ENCODE results near the gene ARMCX5.

The ARMCX5 gene

DNA sequence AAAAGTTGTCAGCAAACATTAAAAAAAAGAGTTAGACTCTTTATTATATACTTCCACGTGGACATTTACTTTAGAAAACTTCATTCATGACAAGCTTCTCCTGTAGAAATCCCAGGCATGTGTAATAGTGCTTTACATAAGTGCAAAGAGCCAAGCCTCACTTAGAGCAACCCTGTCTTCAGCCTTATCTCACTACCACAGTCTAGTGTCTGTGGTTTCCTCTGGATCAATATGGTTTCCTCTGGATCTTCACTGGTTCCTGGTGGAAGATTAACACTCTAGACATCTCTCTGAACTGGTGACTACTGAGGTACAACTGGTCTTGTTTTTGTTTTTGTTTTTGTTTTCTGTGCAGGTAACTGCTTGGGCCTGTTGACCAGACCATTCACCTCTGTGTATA, 18.4 kb upstream of the ARMCX5 start:
- no peaks in the 10 kb centered on the region for H3K9me3 ChIP-seq (ENCODE audit: control insufficient read depth, insufficient read depth, low read depth, low read length)
- no peaks in the 10 kb centered on the region for H3K36me3 ChIP-seq (ENCODE audit: control insufficient read depth in 2 of 2, insufficient read depth in 1 of 2, low read length in 2 of 2)
- CTCF ChIA-PET, result interaction anchor here (0.6 kb wide), 1 partner anchor 542 kb away, joined by 3 read pairs; no protein-coding TSS in a partner anchor
- no peak overlapping the region for H3K4me3 ChIP-seq (ENCODE audit: low read depth, low read length)
- POLR2A ChIA-PET, result no interaction called here
- TF ChIP-seq ZNF555 (tag by site-specific recombination; conservative IDR thresholded peaks at IDR 0.05) (no peak), ZNF324 (tag by site-specific recombination; IDR thresholded peaks at IDR 0.05) (no peak), ZNF274 (IDR thresholded peaks at IDR 0.05; ENCODE audit: low read length) (no peak), ZNF274 (tag by site-specific recombination; IDR thresholded peaks at IDR 0.05; ENCODE audit: borderline replicate concordance) (no peak), WT1 (tag by site-specific recombination; IDR thresholded peaks at IDR 0.05) (no peak)
- H3K4me1 ChIP-seq (ENCODE audit: control insufficient read depth, insufficient read depth, low read length), result no peaks in the 10 kb centered on the region
- no peak overlapping the region for H3K27ac ChIP-seq (ENCODE audit: extremely low read depth, low read depth, low read length)

DNA sequence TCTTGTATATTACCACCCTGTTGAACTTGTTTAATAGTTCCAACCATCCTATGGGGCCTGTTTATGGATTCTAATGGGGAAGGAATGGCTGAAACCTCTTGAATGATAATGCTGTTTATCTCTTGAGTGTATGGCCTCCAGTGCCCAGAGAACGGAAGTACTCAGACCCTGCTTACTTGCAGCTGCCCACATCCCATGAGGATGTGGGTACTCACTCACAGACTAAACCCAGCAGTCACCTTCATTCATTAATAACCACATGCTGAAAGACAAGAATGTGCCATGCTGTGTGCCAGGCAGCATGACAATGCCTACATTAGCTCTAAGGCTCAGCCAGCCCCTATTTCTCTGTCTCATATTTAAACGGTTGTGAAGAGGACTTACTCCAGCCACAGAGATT, 5.9 kb upstream of the ARMCX5 start:
- no peaks in the 10 kb centered on the region for H3K36me3 ChIP-seq (ENCODE audit: control insufficient read depth in 2 of 2, insufficient read depth in 1 of 2, low read length in 2 of 2)
- POLR2A ChIA-PET, result no interaction called here
- H3K4me3 ChIP-seq (ENCODE audit: low read depth, low read length), result no peak overlapping the region
- TF ChIP-seq SETDB1 (IDR thresholded peaks at IDR 0.05; ENCODE audit: insufficient read length, low read length) (no peak), ZNF555 (tag by site-specific recombination; conservative IDR thresholded peaks at IDR 0.05) (no peak), ZNF776 (tag by site-specific recombination; IDR thresholded peaks at IDR 0.05; ENCODE audit: borderline replicate concordance) (no peak), ZNF366 (tag by site-specific recombination; conservative IDR thresholded peaks at IDR 0.05) (no peak), ZNF654 (tag by site-specific recombination; IDR thresholded peaks at IDR 0.05; ENCODE audit: low read depth) (no peak), ZNF416 (tag by site-specific recombination; IDR thresholded peaks at IDR 0.05) (no peak), ZNF138 (tag by site-specific recombination; IDR thresholded peaks at IDR 0.05; ENCODE audit: borderline replicate concordance) (no peak), ZBTB48 (tag by site-specific recombination; IDR thresholded peaks at IDR 0.05) (no peak)
- H3K27ac ChIP-seq (ENCODE audit: extremely low read depth, low read depth, low read length), result no peak overlapping the region
- H3K9me3 ChIP-seq (ENCODE audit: control insufficient read depth, insufficient read depth, low read depth, low read length), result no peaks in the 10 kb centered on the region
- CTCF ChIA-PET, result interaction anchor here (1.1 kb wide), 1 partner anchor 20 kb away, joined by 4 read pairs; no protein-coding TSS in a partner anchor
- no peaks in the 10 kb centered on the region for H3K4me1 ChIP-seq (ENCODE audit: control insufficient read depth, insufficient read depth, low read length)

DNA sequence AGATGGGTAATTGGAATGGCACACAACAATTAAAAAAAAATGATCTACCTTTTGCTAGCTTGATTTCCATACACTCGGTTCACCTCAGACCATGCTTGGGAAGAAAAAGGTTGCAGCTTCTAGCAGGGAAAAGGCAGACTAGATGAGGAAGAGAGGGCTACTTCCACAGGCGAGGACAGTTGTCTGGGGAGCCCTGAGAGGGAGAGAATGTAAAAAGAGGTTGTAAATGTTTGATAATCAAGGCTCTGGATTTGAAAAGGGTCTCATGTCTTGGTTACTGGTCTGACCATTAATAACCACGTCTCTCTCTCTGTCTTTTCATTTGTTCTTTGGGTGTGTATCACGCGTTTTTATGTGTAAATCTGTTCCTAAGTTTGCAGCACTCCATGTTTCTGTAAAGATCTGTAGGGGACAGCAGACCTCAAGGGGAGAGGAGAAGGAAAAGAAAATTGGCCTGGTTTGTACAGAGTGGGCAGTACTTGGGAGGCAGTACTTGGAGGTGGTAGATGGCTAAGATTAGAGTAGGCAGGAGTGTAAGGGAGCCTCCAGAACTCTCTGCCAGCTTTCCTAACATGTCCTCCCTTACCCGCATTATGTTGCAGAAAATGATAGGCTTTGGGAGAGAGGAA, 750 bp downstream of the ARMCX5 start:
- no peak overlapping the region for H3K27ac ChIP-seq (ENCODE audit: extremely low read depth, low read depth, low read length)
- H3K36me3 ChIP-seq (ENCODE audit: control insufficient read depth in 2 of 2, insufficient read depth in 1 of 2, low read length in 2 of 2), result peaks cover 0 to 23% of the 10 kb centered on the region in 2 experiments; a peak in 1 of 3 replicates
- no peaks in the 10 kb centered on the region for H3K9me3 ChIP-seq (ENCODE audit: control insufficient read depth, insufficient read depth, low read depth, low read length)
- H3K4me3 ChIP-seq (ENCODE audit: low read depth, low read length), result peak overlapping the region; percentile 62
- ChIA-PET CTCF (interaction anchor here (1.5 kb wide), 1 partner anchor 15 kb away, joined by 4 read pairs; no protein-coding TSS in a partner anchor), POLR2A (interaction anchor here (1.0 to 1.3 kb wide), 3 partner anchors 10 to 59 kb away, joined by 3 to 4 read pairs (median 3); no protein-coding TSS in a partner anchor)
- TF ChIP-seq SP2 (tag by site-specific recombination; IDR thresholded peaks at IDR 0.05) (no peak), ZNF239 (tag by site-specific recombination; IDR thresholded peaks at IDR 0.05) (no peak), ZNF768 (tag by site-specific recombination; IDR thresholded peaks at IDR 0.05) (no peak), ZNF473 (tag by site-specific recombination; IDR thresholded peaks at IDR 0.05) (no peak), GLI2 (tag by site-specific recombination; IDR thresholded peaks at IDR 0.05; ENCODE audit: borderline replicate concordance, low read depth) (no peak), ZEB2 (tag by site-specific recombination; IDR thresholded peaks at IDR 0.05) (no peak), ZNF510 (tag by site-specific recombination; IDR thresholded peaks at IDR 0.05; ENCODE audit: insufficient replicate concordance) (no peak), ZBTB20 (tag by site-specific recombination; IDR thresholded peaks at IDR 0.05) (no peak)
- TF ChIP-seq, protein P1, sequence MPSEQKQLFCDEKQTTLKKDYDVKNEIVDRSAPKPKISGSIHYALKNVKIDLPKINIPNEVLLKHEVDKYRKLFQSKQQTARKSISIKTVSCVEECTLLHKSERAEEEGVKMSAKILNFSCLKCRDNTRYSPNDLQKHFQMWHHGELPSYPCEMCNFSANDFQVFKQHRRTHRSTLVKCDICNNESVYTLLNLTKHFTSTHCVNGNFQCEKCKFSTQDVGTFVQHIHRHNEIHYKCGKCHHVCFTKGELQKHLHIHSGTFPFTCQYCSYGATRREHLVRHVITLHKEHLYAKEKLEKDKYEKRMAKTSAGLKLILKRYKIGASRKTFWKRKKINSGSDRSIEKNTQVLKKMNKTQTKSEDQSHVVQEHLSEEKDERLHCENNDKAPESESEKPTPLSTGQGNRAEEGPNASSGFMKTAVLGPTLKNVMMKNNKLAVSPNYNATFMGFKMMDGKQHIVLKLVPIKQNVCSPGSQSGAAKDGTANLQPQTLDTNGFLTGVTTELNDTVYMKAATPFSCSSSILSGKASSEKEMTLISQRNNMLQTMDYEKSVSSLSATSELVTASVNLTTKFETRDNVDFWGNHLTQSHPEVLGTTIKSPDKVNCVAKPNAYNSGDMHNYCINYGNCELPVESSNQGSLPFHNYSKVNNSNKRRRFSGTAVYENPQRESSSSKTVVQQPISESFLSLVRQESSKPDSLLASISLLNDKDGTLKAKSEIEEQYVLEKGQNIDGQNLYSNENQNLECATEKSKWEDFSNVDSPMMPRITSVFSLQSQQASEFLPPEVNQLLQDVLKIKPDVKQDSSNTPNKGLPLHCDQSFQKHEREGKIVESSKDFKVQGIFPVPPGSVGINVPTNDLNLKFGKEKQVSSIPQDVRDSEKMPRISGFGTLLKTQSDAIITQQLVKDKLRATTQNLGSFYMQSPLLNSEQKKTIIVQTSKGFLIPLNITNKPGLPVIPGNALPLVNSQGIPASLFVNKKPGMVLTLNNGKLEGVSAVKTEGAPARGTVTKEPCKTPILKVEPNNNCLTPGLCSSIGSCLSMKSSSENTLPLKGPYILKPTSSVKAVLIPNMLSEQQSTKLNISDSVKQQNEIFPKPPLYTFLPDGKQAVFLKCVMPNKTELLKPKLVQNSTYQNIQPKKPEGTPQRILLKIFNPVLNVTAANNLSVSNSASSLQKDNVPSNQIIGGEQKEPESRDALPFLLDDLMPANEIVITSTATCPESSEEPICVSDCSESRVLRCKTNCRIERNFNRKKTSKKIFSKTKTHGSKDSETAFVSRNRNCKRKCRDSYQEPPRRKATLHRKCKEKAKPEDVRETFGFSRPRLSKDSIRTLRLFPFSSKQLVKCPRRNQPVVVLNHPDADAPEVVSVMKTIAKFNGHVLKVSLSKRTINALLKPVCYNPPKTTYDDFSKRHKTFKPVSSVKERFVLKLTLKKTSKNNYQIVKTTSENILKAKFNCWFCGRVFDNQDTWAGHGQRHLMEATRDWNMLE (tag by site-specific recombination; conservative IDR thresholded peaks at IDR 0.05; ENCODE audit: low read depth), result no peak
- TF ChIP-seq, protein P2, sequence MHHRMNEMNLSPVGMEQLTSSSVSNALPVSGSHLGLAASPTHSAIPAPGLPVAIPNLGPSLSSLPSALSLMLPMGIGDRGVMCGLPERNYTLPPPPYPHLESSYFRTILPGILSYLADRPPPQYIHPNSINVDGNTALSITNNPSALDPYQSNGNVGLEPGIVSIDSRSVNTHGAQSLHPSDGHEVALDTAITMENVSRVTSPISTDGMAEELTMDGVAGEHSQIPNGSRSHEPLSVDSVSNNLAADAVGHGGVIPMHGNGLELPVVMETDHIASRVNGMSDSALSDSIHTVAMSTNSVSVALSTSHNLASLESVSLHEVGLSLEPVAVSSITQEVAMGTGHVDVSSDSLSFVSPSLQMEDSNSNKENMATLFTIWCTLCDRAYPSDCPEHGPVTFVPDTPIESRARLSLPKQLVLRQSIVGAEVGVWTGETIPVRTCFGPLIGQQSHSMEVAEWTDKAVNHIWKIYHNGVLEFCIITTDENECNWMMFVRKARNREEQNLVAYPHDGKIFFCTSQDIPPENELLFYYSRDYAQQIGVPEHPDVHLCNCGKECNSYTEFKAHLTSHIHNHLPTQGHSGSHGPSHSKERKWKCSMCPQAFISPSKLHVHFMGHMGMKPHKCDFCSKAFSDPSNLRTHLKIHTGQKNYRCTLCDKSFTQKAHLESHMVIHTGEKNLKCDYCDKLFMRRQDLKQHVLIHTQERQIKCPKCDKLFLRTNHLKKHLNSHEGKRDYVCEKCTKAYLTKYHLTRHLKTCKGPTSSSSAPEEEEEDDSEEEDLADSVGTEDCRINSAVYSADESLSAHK (tag by site-specific recombination; IDR thresholded peaks at IDR 0.05), result no peak
- TF ChIP-seq, protein P3, sequence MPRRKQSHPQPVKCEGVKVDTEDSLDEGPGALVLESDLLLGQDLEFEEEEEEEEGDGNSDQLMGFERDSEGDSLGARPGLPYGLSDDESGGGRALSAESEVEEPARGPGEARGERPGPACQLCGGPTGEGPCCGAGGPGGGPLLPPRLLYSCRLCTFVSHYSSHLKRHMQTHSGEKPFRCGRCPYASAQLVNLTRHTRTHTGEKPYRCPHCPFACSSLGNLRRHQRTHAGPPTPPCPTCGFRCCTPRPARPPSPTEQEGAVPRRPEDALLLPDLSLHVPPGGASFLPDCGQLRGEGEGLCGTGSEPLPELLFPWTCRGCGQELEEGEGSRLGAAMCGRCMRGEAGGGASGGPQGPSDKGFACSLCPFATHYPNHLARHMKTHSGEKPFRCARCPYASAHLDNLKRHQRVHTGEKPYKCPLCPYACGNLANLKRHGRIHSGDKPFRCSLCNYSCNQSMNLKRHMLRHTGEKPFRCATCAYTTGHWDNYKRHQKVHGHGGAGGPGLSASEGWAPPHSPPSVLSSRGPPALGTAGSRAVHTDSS (tag by site-specific recombination; IDR thresholded peaks at IDR 0.05), result no peak
- no peaks in the 10 kb centered on the region for H3K4me1 ChIP-seq (ENCODE audit: control insufficient read depth, insufficient read depth, low read length)
